Measurements from ENCODE around the gene CALHM6. TPM values are rescaled to one million over a fixed set of nuclear protein-coding genes. Genes with fewer than 3 reads are reported as not detected.
"Not testable (repeated sequence)": the region's sequence is repeated elsewhere in the genome, so short reads cannot be mapped to it uniquely, and the experiment has no call there.

Gene CALHM6
- polyA plus RNA-seq, 2 donors, result 2.9 to 3.4 TPM

DNA sequence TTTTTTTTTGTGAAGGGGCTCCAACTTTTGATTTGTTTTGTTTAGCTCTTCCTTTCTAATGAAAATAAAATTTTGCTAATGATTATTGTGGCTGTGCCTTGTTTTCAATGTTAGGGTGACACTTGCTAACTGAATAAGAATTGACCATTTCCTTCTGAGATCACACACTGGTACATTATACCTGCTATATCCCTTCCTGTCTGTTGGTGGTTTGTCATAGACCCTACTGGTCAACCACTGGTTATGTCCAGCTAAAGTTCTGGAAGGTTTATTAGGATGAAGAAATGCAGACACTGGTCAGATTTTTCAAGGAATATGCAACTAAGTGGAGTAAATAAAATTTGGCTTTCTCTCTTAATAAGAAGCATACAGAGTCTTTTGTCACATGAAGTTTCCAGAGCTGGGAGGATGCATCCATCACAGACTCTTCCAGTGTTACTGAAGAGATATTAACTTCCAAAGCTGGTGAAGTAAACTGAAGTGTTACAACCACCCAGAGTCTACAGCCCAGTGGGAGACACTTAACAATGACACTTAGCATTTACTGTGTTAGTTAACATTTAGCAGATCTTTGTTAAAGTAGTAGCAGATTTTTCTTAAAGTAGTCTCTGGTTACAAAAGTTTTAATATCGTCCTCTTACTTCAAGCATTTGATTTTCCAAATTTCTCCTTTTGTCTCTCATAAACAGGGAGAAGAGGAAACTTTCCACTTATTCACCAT lies 30.6 kb downstream of the CALHM6 start:
- Histone ChIP-seq H3K27ac (ENCODE audit: low read depth in 2 of 2, low read length in 1 of 2) (no peak overlapping the region), H3K4me3 (ENCODE audit: low read depth in 1 of 2, low read length in 2 of 2) (no peak overlapping the region), H3K36me3 (ENCODE audit: control insufficient read depth in 2 of 2, insufficient read depth in 2 of 2, low read length in 1 of 2) (no peaks in the 10 kb centered on the region), H3K27me3 (ENCODE audit: control insufficient read depth in 1 of 2, insufficient read depth in 2 of 2, low read length in 2 of 2) (no peaks in the 10 kb centered on the region), H3K9me3 (ENCODE audit: control insufficient read depth in 2 of 2, insufficient read depth in 1 of 2, low read depth in 1 of 2, low read length in 1 of 2) (no peaks in the 10 kb centered on the region), H3K4me1 (ENCODE audit: control insufficient read depth in 2 of 2, insufficient read depth in 2 of 2, low read length in 1 of 2) (no peaks in the 10 kb centered on the region)
- 91 to 93% methylated on average over 1 of the region's 1 CpG for WGBS, 2 donors

DNA sequence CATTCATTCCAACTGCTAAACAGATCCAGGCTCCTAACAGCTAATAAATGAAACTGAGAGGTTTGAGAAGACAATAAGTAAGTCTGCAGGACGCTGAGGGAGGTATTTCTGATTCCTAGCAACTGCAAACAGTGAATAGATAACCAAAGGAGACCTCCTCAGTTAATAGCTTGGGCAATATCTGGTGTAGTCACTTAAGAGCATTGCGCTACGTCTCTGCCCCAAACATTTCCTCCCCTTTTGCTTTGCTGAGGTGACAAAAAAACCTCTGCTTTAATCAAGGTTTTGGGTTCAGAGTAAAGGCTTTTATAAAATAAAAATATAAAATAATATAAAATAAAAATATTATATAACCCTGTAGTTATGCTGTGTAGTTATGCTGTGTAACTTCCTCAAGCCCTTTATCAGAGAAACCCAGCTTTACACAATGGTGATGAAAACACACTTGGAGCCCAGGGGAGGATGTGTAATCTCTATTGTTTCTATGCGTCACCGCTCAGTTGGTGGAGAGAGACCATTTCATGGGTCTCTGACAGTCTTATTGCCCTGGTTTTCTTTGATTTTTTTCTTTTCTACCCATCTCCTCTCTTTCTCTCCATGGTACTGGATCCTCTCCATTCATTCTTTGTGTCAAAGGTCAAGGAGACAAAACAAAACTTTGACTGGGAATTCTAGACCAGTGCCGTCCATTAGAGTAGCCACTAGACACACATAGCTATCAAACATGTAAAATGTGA lies 31.3 kb downstream of the CALHM6 start:
- no peak overlapping the region for H3K4me3 ChIP-seq (ENCODE audit: low read depth in 1 of 2, low read length in 2 of 2)
- H3K27ac ChIP-seq (ENCODE audit: low read depth in 2 of 2, low read length in 1 of 2), result no peak overlapping the region
- H3K27me3 ChIP-seq (ENCODE audit: control insufficient read depth in 1 of 2, insufficient read depth in 2 of 2, low read length in 2 of 2), result no peaks in the 10 kb centered on the region
- no peaks in the 10 kb centered on the region for H3K9me3 ChIP-seq (ENCODE audit: control insufficient read depth in 2 of 2, insufficient read depth in 1 of 2, low read depth in 1 of 2, low read length in 1 of 2)
- no peaks in the 10 kb centered on the region for H3K4me1 ChIP-seq (ENCODE audit: control insufficient read depth in 2 of 2, insufficient read depth in 2 of 2, low read length in 1 of 2)
- WGBS, 2 donors, result 68 to 79% methylated on average over 6 of the region's 6 CpGs
- H3K36me3 ChIP-seq (ENCODE audit: control insufficient read depth in 2 of 2, insufficient read depth in 2 of 2, low read length in 1 of 2), result no peaks in the 10 kb centered on the region

GRCh38 chr6:116495161-116495560 lies 34.0 kb downstream of the CALHM6 start:
- not testable (repeated sequence) for H3K27me3 ChIP-seq (ENCODE audit: control insufficient read depth in 1 of 2, insufficient read depth in 2 of 2, low read length in 2 of 2)
- WGBS, 2 donors, result 93 to 95% methylated on average over 1 of the region's 1 CpG

GRCh38 chr6:116497113-116497676 lies 36.0 kb downstream of the CALHM6 start:
- no peaks in the 10 kb centered on the region for H3K36me3 ChIP-seq (ENCODE audit: control insufficient read depth in 2 of 2, insufficient read depth in 2 of 2, low read length in 1 of 2)
- H3K27ac ChIP-seq (ENCODE audit: low read depth in 2 of 2, low read length in 1 of 2), result no peak overlapping the region
- H3K4me1 ChIP-seq (ENCODE audit: control insufficient read depth in 2 of 2, insufficient read depth in 2 of 2, low read length in 1 of 2), result peaks cover 0 to 2% of the 10 kb centered on the region in 2 donors
- H3K9me3 ChIP-seq (ENCODE audit: control insufficient read depth in 2 of 2, insufficient read depth in 1 of 2, low read depth in 1 of 2, low read length in 1 of 2), result no peaks in the 10 kb centered on the region
- no peaks in the 10 kb centered on the region for H3K27me3 ChIP-seq (ENCODE audit: control insufficient read depth in 1 of 2, insufficient read depth in 2 of 2, low read length in 2 of 2)
- H3K4me3 ChIP-seq (ENCODE audit: low read depth in 1 of 2, low read length in 2 of 2), result no peak overlapping the region
- WGBS, 2 donors, result 39 to 48% methylated on average over 3 of the region's 3 CpGs

More at GRCh38 chr6:116495161-116495560, 34.0 kb downstream of the CALHM6 start:
- not testable (repeated sequence) for H3K4me1 ChIP-seq (ENCODE audit: control insufficient read depth in 2 of 2, insufficient read depth in 2 of 2, low read length in 1 of 2); H3K9me3 ChIP-seq (ENCODE audit: control insufficient read depth in 2 of 2, insufficient read depth in 1 of 2, low read depth in 1 of 2, low read length in 1 of 2); H3K27ac ChIP-seq (ENCODE audit: low read depth in 2 of 2, low read length in 1 of 2); H3K4me3 ChIP-seq (ENCODE audit: low read depth in 1 of 2, low read length in 2 of 2); H3K36me3 ChIP-seq (ENCODE audit: control insufficient read depth in 2 of 2, insufficient read depth in 2 of 2, low read length in 1 of 2)

GRCh38 chr6:116500969-116501433 lies 39.8 kb downstream of the CALHM6 start:
- no peak overlapping the region for H3K4me3 ChIP-seq (ENCODE audit: low read depth in 1 of 2, low read length in 2 of 2)
- peaks cover 0 to 2% of the 10 kb centered on the region in 2 donors for H3K4me1 ChIP-seq (ENCODE audit: control insufficient read depth in 2 of 2, insufficient read depth in 2 of 2, low read length in 1 of 2)
- no peak overlapping the region for H3K27ac ChIP-seq (ENCODE audit: low read depth in 2 of 2, low read length in 1 of 2)
- H3K27me3 ChIP-seq (ENCODE audit: control insufficient read depth in 1 of 2, insufficient read depth in 2 of 2, low read length in 2 of 2), result no peaks in the 10 kb centered on the region
- no peaks in the 10 kb centered on the region for H3K36me3 ChIP-seq (ENCODE audit: control insufficient read depth in 2 of 2, insufficient read depth in 2 of 2, low read length in 1 of 2)
- WGBS, 2 donors, result 50 to 57% methylated on average over 9 of the region's 9 CpGs
- no peaks in the 10 kb centered on the region for H3K9me3 ChIP-seq (ENCODE audit: control insufficient read depth in 2 of 2, insufficient read depth in 1 of 2, low read depth in 1 of 2, low read length in 1 of 2)

GRCh38 chr6:116507324-116507723 lies 46.1 kb downstream of the CALHM6 start:
- Histone ChIP-seq H3K27me3 (ENCODE audit: control insufficient read depth in 1 of 2, insufficient read depth in 2 of 2, low read length in 2 of 2) (no peaks in the 10 kb centered on the region), H3K4me3 (ENCODE audit: low read depth in 1 of 2, low read length in 2 of 2) (no peak overlapping the region)
- WGBS, 2 donors, result 93 to 94% methylated on average over 3 of the region's 3 CpGs

GRCh38 chr6:116508527-116508926 lies 47.4 kb downstream of the CALHM6 start:
- Histone ChIP-seq H3K36me3 (ENCODE audit: control insufficient read depth in 2 of 2, insufficient read depth in 2 of 2, low read length in 1 of 2) (no peaks in the 10 kb centered on the region), H3K4me3 (ENCODE audit: low read depth in 1 of 2, low read length in 2 of 2) (no peak overlapping the region), H3K27me3 (ENCODE audit: control insufficient read depth in 1 of 2, insufficient read depth in 2 of 2, low read length in 2 of 2) (no peaks in the 10 kb centered on the region), H3K9me3 (ENCODE audit: control insufficient read depth in 2 of 2, insufficient read depth in 1 of 2, low read depth in 1 of 2, low read length in 1 of 2) (no peaks in the 10 kb centered on the region), H3K27ac (ENCODE audit: low read depth in 2 of 2, low read length in 1 of 2) (no peak overlapping the region), H3K4me1 (ENCODE audit: control insufficient read depth in 2 of 2, insufficient read depth in 2 of 2, low read length in 1 of 2) (peaks cover 0 to 3% of the 10 kb centered on the region in 2 donors)

More at GRCh38 chr6:116507324-116507723, 46.1 kb downstream of the CALHM6 start:
- no peaks in the 10 kb centered on the region for H3K4me1 ChIP-seq (ENCODE audit: control insufficient read depth in 2 of 2, insufficient read depth in 2 of 2, low read length in 1 of 2)
- H3K36me3 ChIP-seq (ENCODE audit: control insufficient read depth in 2 of 2, insufficient read depth in 2 of 2, low read length in 1 of 2), result no peaks in the 10 kb centered on the region
- H3K27ac ChIP-seq (ENCODE audit: low read depth in 2 of 2, low read length in 1 of 2), result no peak overlapping the region
- H3K9me3 ChIP-seq (ENCODE audit: control insufficient read depth in 2 of 2, insufficient read depth in 1 of 2, low read depth in 1 of 2, low read length in 1 of 2), result no peaks in the 10 kb centered on the region

DNA sequence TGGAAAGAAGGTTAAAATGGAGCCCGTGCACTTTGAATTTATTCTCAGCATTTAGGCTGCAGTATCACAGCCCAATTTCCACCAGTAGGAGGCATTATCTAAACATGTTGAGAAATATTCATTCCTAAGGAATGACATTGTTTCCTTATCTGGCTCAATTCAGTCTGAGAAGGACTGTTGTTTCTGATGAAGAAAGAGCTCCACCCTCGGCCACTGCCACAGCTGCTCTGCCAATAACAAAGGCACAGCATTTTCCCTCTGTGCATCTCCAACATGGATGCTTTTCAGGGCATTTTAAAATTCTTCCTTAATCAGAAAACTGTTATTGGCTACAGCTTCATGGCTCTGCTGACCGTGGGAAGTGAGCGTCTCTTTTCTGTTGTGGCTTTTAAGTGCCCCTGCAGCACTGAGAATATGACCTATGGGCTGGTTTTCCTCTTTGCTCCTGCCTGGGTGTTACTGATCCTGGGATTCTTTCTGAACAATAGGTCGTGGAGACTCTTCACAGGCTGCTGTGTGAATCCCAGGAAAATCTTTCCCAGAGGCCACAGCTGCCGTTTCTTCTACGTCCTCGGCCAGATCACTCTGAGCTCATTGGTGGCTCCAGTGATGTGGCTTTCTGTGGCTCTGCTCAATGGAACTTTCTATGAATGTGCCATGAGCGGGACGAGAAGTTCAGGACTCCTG lies 50.4 kb downstream of the CALHM6 start, which contains the start of gene CALHM5:
Gene CALHM5 (plus strand): TSS at position 216 of the 687 bp plus-strand sequence. CDS start 58 bp downstream, at position 274.
- H3K36me3 ChIP-seq (ENCODE audit: control insufficient read depth in 2 of 2, insufficient read depth in 2 of 2, low read length in 1 of 2), result no peaks in the 10 kb centered on the region
- peak within 1 kb of the TSS; percentile 53 to 63 for H3K27ac ChIP-seq (ENCODE audit: low read depth in 2 of 2, low read length in 1 of 2)
- peaks cover 0 to 5% of the 10 kb centered on the region in 2 donors for H3K4me1 ChIP-seq (ENCODE audit: control insufficient read depth in 2 of 2, insufficient read depth in 2 of 2, low read length in 1 of 2)
- no peaks in the 10 kb centered on the region for H3K27me3 ChIP-seq (ENCODE audit: control insufficient read depth in 1 of 2, insufficient read depth in 2 of 2, low read length in 2 of 2)
- peak within 1 kb of the TSS; percentile 1 to 36 for H3K4me3 ChIP-seq (ENCODE audit: low read depth in 1 of 2, low read length in 2 of 2)
- no peaks in the 10 kb centered on the region for H3K9me3 ChIP-seq (ENCODE audit: control insufficient read depth in 2 of 2, insufficient read depth in 1 of 2, low read depth in 1 of 2, low read length in 1 of 2)
- 50 to 65% methylated on average over 10 of the region's 10 CpGs for WGBS, 2 donors

DNA sequence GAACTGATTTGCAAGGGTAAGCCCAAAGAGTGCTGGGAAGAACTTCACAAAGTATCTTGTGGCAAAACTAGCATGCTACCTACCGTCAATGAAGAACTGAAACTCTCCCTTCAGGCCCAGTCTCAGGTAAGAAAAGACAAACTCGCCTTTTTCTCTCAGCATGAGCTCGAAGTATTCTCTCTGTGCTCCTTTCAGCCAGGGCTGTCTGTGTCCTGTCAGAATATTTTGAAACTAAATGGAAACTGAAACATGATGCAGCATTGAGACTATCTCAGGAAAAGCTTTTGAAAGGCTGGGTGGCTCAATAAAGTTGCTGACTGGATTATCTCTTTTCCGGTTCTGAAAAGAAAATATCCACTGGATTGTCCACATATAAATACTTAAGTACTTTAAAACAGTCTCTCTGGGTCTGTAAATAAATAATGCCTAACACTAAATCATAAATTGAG lies 51.0 kb downstream of the CALHM6 start:
- WGBS, 2 donors, result 47 to 51% methylated on average over 4 of the region's 4 CpGs
- peak overlapping the region; percentile 1 to 36 for H3K4me3 ChIP-seq (ENCODE audit: low read depth in 1 of 2, low read length in 2 of 2)
- no peaks in the 10 kb centered on the region for H3K36me3 ChIP-seq (ENCODE audit: control insufficient read depth in 2 of 2, insufficient read depth in 2 of 2, low read length in 1 of 2)
- H3K9me3 ChIP-seq (ENCODE audit: control insufficient read depth in 2 of 2, insufficient read depth in 1 of 2, low read depth in 1 of 2, low read length in 1 of 2), result no peaks in the 10 kb centered on the region
- no peaks in the 10 kb centered on the region for H3K27me3 ChIP-seq (ENCODE audit: control insufficient read depth in 1 of 2, insufficient read depth in 2 of 2, low read length in 2 of 2)
- peak overlapping the region; percentile 53 to 63 for H3K27ac ChIP-seq (ENCODE audit: low read depth in 2 of 2, low read length in 1 of 2)
- peaks cover 0 to 5% of the 10 kb centered on the region in 2 donors for H3K4me1 ChIP-seq (ENCODE audit: control insufficient read depth in 2 of 2, insufficient read depth in 2 of 2, low read length in 1 of 2)
